ENCODE measurements around the gene DNAH9. TPM values are rescaled to one million over a fixed set of nuclear protein-coding genes. Genes with fewer than 3 reads are reported as not detected.

DNAH9 gene
- total RNA-seq, 4 donors from 2014 or later: 1.2 to 7.7 (median 4.3) TPM

DNA sequence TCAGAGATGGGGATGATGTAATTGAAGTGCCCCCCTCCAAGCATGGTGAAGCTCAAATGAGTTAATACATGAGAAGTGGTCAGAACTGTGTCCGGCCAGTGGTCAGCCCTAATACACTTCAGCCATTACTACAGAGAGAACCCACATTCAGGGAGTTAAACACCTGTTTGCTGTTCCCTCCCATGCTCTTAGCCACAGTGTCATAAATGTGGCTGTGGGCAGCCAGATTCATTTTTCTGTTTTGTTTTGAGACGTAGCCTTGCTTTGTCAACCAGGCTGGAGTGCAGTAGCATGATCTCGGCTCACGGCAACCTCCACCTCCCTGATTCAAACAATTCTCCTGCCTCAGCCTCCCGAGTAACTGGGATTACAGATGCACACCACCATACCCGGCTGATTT lies 139.9 kb downstream of the DNAH9 start:
- no peak for TF ChIP-seq CTCF (IDR thresholded peaks at IDR 0.05)
- no peak for TF ChIP-seq POLR2A (IDR thresholded peaks at IDR 0.05)
- Histone ChIP-seq H3K4me1 (no peaks in the 10 kb centered on the region), H3K27ac (no peak overlapping the region), H3K9me3 (no peaks in the 10 kb centered on the region), H3K27me3 (no peaks in the 10 kb centered on the region), H3K36me3 (no peaks in the 10 kb centered on the region), H3K4me3 (no peak overlapping the region)
- intact Hi-C loops (cut with DNase I; ENCODE audit: low total_unique reads): no loop called here
- no peak for DNase-seq

- Histone ChIP-seq H3K4me1 (no peaks in the 10 kb centered on the region), H3K27me3 (no peaks in the 10 kb centered on the region), H3K4me3 (no peak overlapping the region), H3K9me3 (no peaks in the 10 kb centered on the region), H3K36me3 (no peaks in the 10 kb centered on the region), H3K27ac (no peak overlapping the region)
- no peak for TF ChIP-seq CTCF (IDR thresholded peaks at IDR 0.05)
- TF ChIP-seq POLR2A (IDR thresholded peaks at IDR 0.05): no peak
- intact Hi-C loops (cut with DNase I; ENCODE audit: low total_unique reads): no loop called here
- DNase-seq: no peak
These were observed 141.1 kb downstream of the DNAH9 start for GRCh38 chr17:11739351-11739750.

GRCh38 chr17:11739848-11740247 lies 141.6 kb downstream of the DNAH9 start:
- no peaks in the 10 kb centered on the region for H3K36me3 ChIP-seq
- TF ChIP-seq CTCF (IDR thresholded peaks at IDR 0.05) (no peak), POLR2A (IDR thresholded peaks at IDR 0.05) (no peak)
- no peak overlapping the region for H3K4me3 ChIP-seq
- H3K27ac ChIP-seq: no peak overlapping the region
- no peaks in the 10 kb centered on the region for H3K9me3 ChIP-seq
- intact Hi-C loops (cut with DNase I; ENCODE audit: low total_unique reads): no loop called here
- H3K27me3 ChIP-seq: no peaks in the 10 kb centered on the region
- no peaks in the 10 kb centered on the region for H3K4me1 ChIP-seq
- DNase-seq: no peak

DNA sequence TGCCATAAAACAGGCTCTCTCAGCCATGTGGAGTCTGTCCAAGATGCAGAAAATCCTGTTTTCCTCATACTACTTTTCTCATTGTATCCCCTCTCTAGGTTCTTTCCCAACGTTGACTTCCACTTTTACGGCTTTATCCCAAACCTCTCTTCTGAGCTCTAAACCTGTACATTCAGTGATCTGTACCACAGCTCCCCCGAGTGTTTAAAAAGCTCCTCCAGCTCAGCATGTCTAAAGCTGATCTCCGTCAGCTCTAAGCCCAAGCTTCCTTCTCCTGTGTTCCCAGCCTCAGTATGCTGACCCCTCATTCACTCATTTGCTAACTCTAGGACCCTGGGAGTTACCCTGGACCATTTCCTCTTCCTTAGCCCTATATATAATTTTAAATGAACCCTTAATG lies 144.6 kb downstream of the DNAH9 start:
- Histone ChIP-seq H3K9me3 (no peaks in the 10 kb centered on the region), H3K4me3 (no peak overlapping the region), H3K4me1 (no peaks in the 10 kb centered on the region), H3K27ac (no peak overlapping the region), H3K36me3 (no peaks in the 10 kb centered on the region), H3K27me3 (no peaks in the 10 kb centered on the region)
- no peak for TF ChIP-seq POLR2A (IDR thresholded peaks at IDR 0.05)
- TF ChIP-seq CTCF (IDR thresholded peaks at IDR 0.05): no peak
- intact Hi-C loops (cut with DNase I; ENCODE audit: low total_unique reads): no loop called here
- no peak for DNase-seq

DNA sequence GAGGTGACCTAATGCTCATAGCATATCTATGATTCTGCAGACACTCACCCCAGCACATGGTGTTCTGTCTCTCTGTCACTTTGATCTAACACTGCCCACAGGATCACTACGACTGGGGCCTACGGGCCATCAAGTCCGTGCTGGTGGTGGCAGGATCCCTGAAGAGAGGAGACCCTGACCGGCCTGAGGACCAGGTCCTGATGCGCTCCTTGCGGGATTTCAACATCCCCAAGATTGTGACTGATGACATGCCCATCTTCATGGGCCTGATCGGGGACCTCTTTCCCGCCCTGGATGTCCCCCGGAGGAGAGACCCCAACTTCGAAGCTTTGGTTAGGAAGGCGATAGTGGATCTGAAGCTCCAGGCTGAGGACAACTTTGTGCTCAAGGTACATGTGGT lies 146.4 kb downstream of the DNAH9 start:
- Histone ChIP-seq H3K4me1 (no peaks in the 10 kb centered on the region), H3K4me3 (no peak overlapping the region), H3K27ac (no peak overlapping the region), H3K27me3 (no peaks in the 10 kb centered on the region), H3K9me3 (no peaks in the 10 kb centered on the region), H3K36me3 (no peaks in the 10 kb centered on the region)
- no peak for DNase-seq
- intact Hi-C loops (cut with DNase I; ENCODE audit: low total_unique reads): no loop called here
- TF ChIP-seq POLR2A (IDR thresholded peaks at IDR 0.05): no peak
- TF ChIP-seq CTCF (IDR thresholded peaks at IDR 0.05): no peak
